HepG2 (cell line): Measurements from ENCODE around the gene ZDHHC8. TPM values are rescaled to one million over a fixed set of nuclear protein-coding genes. Genes with fewer than 3 reads are reported as not detected.
A peak's percentile ranks its signal among the peaks of the same experiment; 100 is the strongest.

Source experiments
- GPBP1L1 ChIP-seq: sonication (generic); formaldehyde crosslinking; IDR thresholded peaks from 2 replicates; pipeline ENCODE4 v1.5.0; 2020; ENCODE audit warnings: mild to moderate bottlenecking, missing genetic modification reagents
- HMG20A ChIP-seq: IDR thresholded peaks from 2 replicates; pipeline ENCODE4 v1.6.1; 2016; ENCODE audit warnings: borderline replicate concordance
- IKZF5 ChIP-seq: IDR thresholded peaks from 2 replicates; pipeline ENCODE4 v1.6.1; 2018; ENCODE audit warnings: missing genetic modification reagents, mild to moderate bottlenecking, missing compliant biosample characterization
- KLF12 ChIP-seq: sonication (generic); formaldehyde crosslinking; IDR thresholded peaks from 2 replicates; pipeline ENCODE4 v1.4.0; 2020; ENCODE audit warnings: missing genetic modification reagents, borderline replicate concordance
- KLF13 ChIP-seq: sonication (generic); formaldehyde crosslinking; IDR thresholded peaks from 2 replicates; pipeline ENCODE4 v1.4.0; 2020; ENCODE audit warnings: mild to moderate bottlenecking, missing genetic modification reagents
- PPARG ChIP-seq: conservative IDR thresholded peaks from 2 replicates; pipeline ENCODE4 v1.6.1; 2016; ENCODE audit warnings: missing biosample characterization, missing genetic modification reagents
- SETDB1 ChIP-seq: sonication (generic); formaldehyde crosslinking; IDR thresholded peaks from 2 replicates; pipeline ENCODE4 v1.5.1; 2020; ENCODE audit warnings: missing genetic modification reagents, mild to moderate bottlenecking, borderline replicate concordance
- SRSF9 ChIP-seq: fragments of 200-400 bp; formaldehyde crosslinking; IDR thresholded peaks from 2 replicates; pipeline ENCODE4 v1.6.1; 2018; ENCODE audit warnings: borderline replicate concordance, mild to moderate bottlenecking, low read depth, low read length; ENCODE audit not compliant: insufficient read depth, poor library complexity, severe bottlenecking
- STAG1 ChIP-seq: sonication (generic); formaldehyde crosslinking; IDR thresholded peaks from 2 replicates; pipeline ENCODE4 v1.4.0; 2020; ENCODE audit warnings: missing genetic modification reagents
- ZBTB33 ChIP-seq: sonication (generic); formaldehyde crosslinking; IDR thresholded peaks from 2 replicates; pipeline ENCODE4 v1.4.0; 2020; ENCODE audit warnings: missing genetic modification reagents
- ZBTB44 ChIP-seq: sonication (generic); formaldehyde crosslinking; IDR thresholded peaks from 2 replicates; pipeline ENCODE4 v1.4.0; 2020; ENCODE audit warnings: missing genetic modification reagents
- ZNF530 ChIP-seq: sonication (generic); formaldehyde crosslinking; IDR thresholded peaks from 2 replicates; pipeline ENCODE4 v1.5.0; 2020; ENCODE audit warnings: low read depth, mild to moderate bottlenecking, missing genetic modification reagents
- ZNF672 ChIP-seq: sonication (generic); formaldehyde crosslinking; IDR thresholded peaks from 2 replicates; pipeline ENCODE4 v1.8.1; 2022; ENCODE audit warnings: missing genetic modification reagents
- ZNF713 ChIP-seq: sonication (generic); formaldehyde crosslinking; IDR thresholded peaks from 2 replicates; pipeline ENCODE4 v1.4.0; 2020; ENCODE audit warnings: mild to moderate bottlenecking, missing genetic modification reagents
- polyA plus RNA-seq, 8 experiments: library from polyadenylated mRNA; depleted of rRNA in 3 of 8; stranded (reverse) in 7 of 8; unstranded in 1 of 8; fragments of >200 nt; fragmentation: Illumina TruSeq in 4 of 8; extraction: Trizol in 4 of 8; gene quantifications; 2 replicates each; pipeline versions ENCODE4 v1.2.1 to v1.2.3, GENCODE V29; 2011 to 2016; ENCODE audit warnings: low read depth in 4 of 8, missing spikeins in 1 of 8, mixed read lengths in 1 of 8; ENCODE audit not compliant: insufficient read depth in 1 of 8
- total RNA-seq, 5 experiments: library from RNA; depleted of rRNA; stranded (reverse); fragments of >200 nt; fragmentation: Illumina TruSeq; extraction: Trizol; gene quantifications; 2 replicates each; pipeline ENCODE4 v1.2.3, GENCODE V29; 2016; ENCODE audit warnings: low read depth in 1 of 5
- TF ChIP-seq, protein P1 (sequence below): sonication (generic); formaldehyde crosslinking; IDR thresholded peaks from 2 replicates; pipeline ENCODE4 v1.4.0; 2020; ENCODE audit warnings: missing genetic modification reagents
- TF ChIP-seq, protein P2 (sequence below): sonication (generic); formaldehyde crosslinking; IDR thresholded peaks from 2 replicates; pipeline ENCODE4 v1.4.0; 2020; ENCODE audit warnings: missing genetic modification reagents, borderline replicate concordance

ZDHHC8 gene
- total and polyA plus RNA-seq, 2 of the 13 experiments (the other 11 are each of a cell fraction or from before 2014, with no cell fraction given) = 7.5 to 21.3 TPM

DNA sequence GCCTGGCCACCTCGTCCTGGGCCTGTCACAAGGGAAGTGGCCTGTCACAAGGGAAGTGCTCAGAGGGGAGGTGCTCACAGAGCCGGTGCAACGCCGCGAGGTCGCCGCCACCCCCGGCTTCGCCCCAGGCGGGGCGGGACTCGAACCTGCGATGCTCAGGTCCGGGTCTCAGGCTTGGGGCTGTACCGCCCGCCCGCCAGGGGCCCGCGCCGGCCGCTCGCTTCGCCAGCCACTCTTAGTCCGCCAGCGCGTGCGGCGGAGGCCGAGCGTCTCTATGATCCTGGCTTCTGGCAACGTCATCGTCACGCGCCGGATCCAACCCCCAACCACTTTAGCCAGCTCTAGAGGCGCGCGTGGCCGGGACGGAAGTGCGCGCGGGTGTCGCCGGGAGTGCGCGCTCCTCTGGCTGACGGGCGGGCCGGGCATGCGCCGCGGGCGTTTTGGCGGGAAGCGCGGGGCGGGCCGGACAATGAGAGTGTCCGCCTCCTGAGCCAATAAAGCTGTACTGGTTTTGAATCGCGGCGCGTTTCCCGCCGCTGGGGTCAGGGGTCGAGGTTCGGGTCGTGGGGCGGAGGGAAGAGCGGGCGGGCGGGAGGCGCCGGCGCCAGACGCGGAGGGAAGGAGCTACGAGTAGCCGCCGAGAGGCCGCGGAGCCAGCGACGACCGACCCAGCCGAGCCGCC is 14.5 kb upstream of the ZDHHC8 start, which contains the start of gene TRMT2A (continued):
- TF ChIP-seq SRSF9 (no peak), KLF12 (CRISPR knock-in tag) (peak; percentile 65), KLF13 (CRISPR knock-in tag) (no peak), STAG1 (CRISPR knock-in tag) (no peak), ZBTB44 (CRISPR knock-in tag) (peak; percentile 34; the same call in 1 of the 2 replicates), ZBTB33 (CRISPR knock-in tag) (peak; percentile 48; the same call in 1 of the 2 replicates), HMG20A (no peak), ZNF530 (CRISPR knock-in tag) (no peak), ZNF713 (CRISPR knock-in tag) (no peak), ZNF672 (CRISPR knock-in tag) (peak; percentile 86), IKZF5 (CRISPR knock-in tag) (peak; percentile 86), SETDB1 (CRISPR knock-in tag) (no peak), GPBP1L1 (CRISPR knock-in tag) (no peak), PPARG (CRISPR knock-in tag) (peak; percentile 62)
- TF ChIP-seq, protein P1, sequence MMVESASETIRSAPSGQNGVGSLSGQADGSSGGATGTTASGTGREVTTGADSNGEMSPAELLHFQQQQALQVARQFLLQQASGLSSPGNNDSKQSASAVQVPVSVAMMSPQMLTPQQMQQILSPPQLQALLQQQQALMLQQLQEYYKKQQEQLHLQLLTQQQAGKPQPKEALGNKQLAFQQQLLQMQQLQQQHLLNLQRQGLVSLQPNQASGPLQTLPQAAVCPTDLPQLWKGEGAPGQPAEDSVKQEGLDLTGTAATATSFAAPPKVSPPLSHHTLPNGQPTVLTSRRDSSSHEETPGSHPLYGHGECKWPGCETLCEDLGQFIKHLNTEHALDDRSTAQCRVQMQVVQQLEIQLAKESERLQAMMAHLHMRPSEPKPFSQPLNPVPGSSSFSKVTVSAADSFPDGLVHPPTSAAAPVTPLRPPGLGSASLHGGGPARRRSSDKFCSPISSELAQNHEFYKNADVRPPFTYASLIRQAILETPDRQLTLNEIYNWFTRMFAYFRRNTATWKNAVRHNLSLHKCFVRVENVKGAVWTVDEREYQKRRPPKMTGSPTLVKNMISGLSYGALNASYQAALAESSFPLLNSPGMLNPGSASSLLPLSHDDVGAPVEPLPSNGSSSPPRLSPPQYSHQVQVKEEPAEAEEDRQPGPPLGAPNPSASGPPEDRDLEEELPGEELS (CRISPR knock-in tag) = peak; percentile 32; the same call in 1 of the 2 replicates
- TF ChIP-seq, protein P2, sequence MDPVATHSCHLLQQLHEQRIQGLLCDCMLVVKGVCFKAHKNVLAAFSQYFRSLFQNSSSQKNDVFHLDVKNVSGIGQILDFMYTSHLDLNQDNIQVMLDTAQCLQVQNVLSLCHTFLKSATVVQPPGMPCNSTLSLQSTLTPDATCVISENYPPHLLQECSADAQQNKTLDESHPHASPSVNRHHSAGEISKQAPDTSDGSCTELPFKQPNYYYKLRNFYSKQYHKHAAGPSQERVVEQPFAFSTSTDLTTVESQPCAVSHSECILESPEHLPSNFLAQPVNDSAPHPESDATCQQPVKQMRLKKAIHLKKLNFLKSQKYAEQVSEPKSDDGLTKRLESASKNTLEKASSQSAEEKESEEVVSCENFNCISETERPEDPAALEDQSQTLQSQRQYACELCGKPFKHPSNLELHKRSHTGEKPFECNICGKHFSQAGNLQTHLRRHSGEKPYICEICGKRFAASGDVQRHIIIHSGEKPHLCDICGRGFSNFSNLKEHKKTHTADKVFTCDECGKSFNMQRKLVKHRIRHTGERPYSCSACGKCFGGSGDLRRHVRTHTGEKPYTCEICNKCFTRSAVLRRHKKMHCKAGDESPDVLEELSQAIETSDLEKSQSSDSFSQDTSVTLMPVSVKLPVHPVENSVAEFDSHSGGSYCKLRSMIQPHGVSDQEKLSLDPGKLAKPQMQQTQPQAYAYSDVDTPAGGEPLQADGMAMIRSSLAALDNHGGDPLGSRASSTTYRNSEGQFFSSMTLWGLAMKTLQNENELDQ (CRISPR knock-in tag) = no peak
